Panc1 (cell line): Measurements from ENCODE around the gene TBCD. TPM values are rescaled to one million over a fixed set of nuclear protein-coding genes. Genes with fewer than 3 reads are reported as not detected.

Experiments
- ATAC-seq: fragments of 200-7000 bp; cut with Tn5 transposase; 2 replicates; pipeline ENCODE4 v1.9.1; 2020; ENCODE audit warnings: mild to moderate bottlenecking, moderate library complexity
- BruUV-seq: library from RNA; stranded (reverse); fragments of 400-500 nt; replicated peaks from 2 replicates; lab custom pipeline; 2021; lab: Mats Ljungman, UMichigan
- CTCF ChIA-PET: fragments of 300-600 bp; sonication (Branson Sonifier 250); formaldehyde crosslinking; loops from one replicate; lab custom pipeline; 2022; ENCODE audit warnings: antibody characterized with exemption; lab: Charles Lee
- POLR2A ChIA-PET: fragments of 300-600 bp; sonication (Branson Sonifier 250); formaldehyde crosslinking; loops from one replicate; lab custom pipeline; 2022; ENCODE audit warnings: antibody characterized with exemption; lab: Charles Lee
- DNase-seq: peaks from one replicate; pipeline ENCODE4 v3.0.0-alpha.2; 2010; ENCODE audit warnings: low read depth, low spot score
- H3K27ac ChIP-seq: 2 replicates; pipeline ENCODE4 v1.5.1; 2011; ENCODE audit warnings: mild to moderate bottlenecking, low read length, inconsistent platforms
- H3K27me3 ChIP-seq: fragments of 200-500 bp; sonication (Bioruptor generic); 2 replicates; pipeline ENCODE4 v1.6.0; 2014; ENCODE audit warnings: low read length, inconsistent platforms; ENCODE audit not compliant: control insufficient read depth, insufficient read depth
- H3K36me3 ChIP-seq: fragments of 200-500 bp; sonication (Bioruptor generic); 2 replicates; pipeline ENCODE4 v1.5.1; 2014; ENCODE audit warnings: inconsistent platforms, mild to moderate bottlenecking, low read length, moderate library complexity; ENCODE audit not compliant: control insufficient read depth, insufficient read depth
- H3K4me1 ChIP-seq: 2 replicates; pipeline ENCODE4 v1.5.1; 2011; ENCODE audit warnings: inconsistent platforms, mild to moderate bottlenecking, low read length, moderate library complexity; ENCODE audit not compliant: control insufficient read depth, insufficient read depth
- H3K4me3 ChIP-seq, 2 experiments: 2 replicates each; pipeline ENCODE4 v1.5.1; 2011 to 2012; ENCODE audit warnings: low read depth in 2 of 2, low read length in 2 of 2, mild to moderate bottlenecking in 2 of 2, inconsistent platforms in 1 of 2, moderate library complexity in 1 of 2
- H3K9me3 ChIP-seq: fragments of 200-500 bp; sonication (Bioruptor generic); 2 replicates; pipeline ENCODE4 v1.5.1; 2014; ENCODE audit warnings: low read depth, mild to moderate bottlenecking, inconsistent platforms, low read length, moderate library complexity; ENCODE audit not compliant: control insufficient read depth, insufficient read depth
- POLR2AphosphoS5 ChIP-seq: IDR thresholded peaks from 2 replicates; pipeline ENCODE4 v1.6.1; 2012; ENCODE audit warnings: mild to moderate bottlenecking, low read depth, low read length, moderate library complexity
- SIN3A ChIP-seq: IDR thresholded peaks from 2 replicates; pipeline ENCODE4 v1.6.1; 2012; ENCODE audit warnings: low read depth, mild to moderate bottlenecking, low read length, moderate library complexity, borderline replicate concordance; ENCODE audit not compliant: insufficient read depth
- TCF7L2 ChIP-seq: IDR thresholded peaks from 2 replicates; pipeline ENCODE4 v1.6.1; 2011; ENCODE audit warnings: mild to moderate bottlenecking, low read depth, low read length, inconsistent platforms
- in situ Hi-C: cut with HindIII; loops from 2 replicates; pipeline ENCODE4 v1.10.0; 2016; ENCODE audit warnings: low sequenced_read_pairs, low pct_unique_long_range_greater_than_20kb
- intact Hi-C: fragments of 100-400 bp; cut with micrococcal nuclease; formaldehyde crosslinking; loops from one replicate; pipeline ENCODE4 v1.10.0; 2022; ENCODE audit not compliant: unreplicated experiment
- total RNA-seq: library from RNA; stranded (reverse); gene quantifications from one replicate; pipeline ENCODE4 v1.2.1, GENCODE V29; 2021; ENCODE audit not compliant: unreplicated experiment
- TF ChIP-seq, protein P1 (sequence below): fragments of 450-650 bp; IDR thresholded peaks from 2 replicates; pipeline ENCODE4 v1.5.1; 2017; ENCODE audit warnings: mild to moderate bottlenecking
- TF ChIP-seq, protein P2 (sequence below), 2 experiments: IDR thresholded peaks; 2 replicates each; pipeline ENCODE4 v1.6.1; 2011 to 2012; ENCODE audit warnings: low read depth in 2 of 2, control low read depth in 1 of 2, low read length in 1 of 2, mild to moderate bottlenecking in 1 of 2, moderate library complexity in 1 of 2; ENCODE audit not compliant: insufficient read depth in 1 of 2

The TBCD gene
- total RNA-seq, 1 experiment from 2014 or later = 186 TPM

DNA sequence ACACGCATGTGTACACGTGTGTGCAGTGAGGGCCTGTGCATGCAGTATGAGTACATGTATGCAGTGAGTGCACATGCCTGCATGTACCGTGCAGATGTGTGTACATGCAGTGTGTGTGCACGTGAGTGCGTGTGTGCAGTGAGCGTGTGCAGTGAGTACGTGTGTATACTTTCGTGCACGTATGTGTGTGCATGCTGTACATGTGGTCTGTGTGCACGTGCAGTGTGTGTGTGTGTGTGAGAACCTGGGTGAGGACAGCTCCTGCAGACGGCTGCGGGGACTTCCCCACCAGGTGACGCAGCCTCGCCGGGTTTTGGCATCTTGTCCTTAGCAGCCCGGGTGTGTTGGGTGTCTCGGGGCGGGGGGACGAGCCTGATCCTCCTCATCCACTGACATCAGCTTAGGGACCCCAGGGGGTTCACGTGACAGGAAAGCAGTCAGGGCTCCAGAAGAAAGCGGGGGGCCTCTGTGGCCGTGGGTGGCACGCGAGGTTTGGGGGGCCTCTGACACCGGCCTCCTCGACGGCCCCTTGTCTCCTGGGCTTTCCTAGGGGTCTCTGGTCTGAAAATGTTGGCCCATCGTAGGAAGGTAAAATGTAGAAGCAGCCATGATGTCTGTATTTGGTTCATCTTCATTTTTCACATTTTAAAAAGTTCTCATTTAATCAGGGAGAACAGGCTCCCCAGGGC is 207.5 kb downstream of the TBCD start:
- ChIA-PET POLR2A (no interaction called here), CTCF (no interaction called here)
- DNase-seq (no peak), ATAC-seq (no peak)
- TF ChIP-seq TCF7L2 (no peak), SIN3A (no peak), POLR2AphosphoS5 (no peak)
- TF ChIP-seq, protein P1, sequence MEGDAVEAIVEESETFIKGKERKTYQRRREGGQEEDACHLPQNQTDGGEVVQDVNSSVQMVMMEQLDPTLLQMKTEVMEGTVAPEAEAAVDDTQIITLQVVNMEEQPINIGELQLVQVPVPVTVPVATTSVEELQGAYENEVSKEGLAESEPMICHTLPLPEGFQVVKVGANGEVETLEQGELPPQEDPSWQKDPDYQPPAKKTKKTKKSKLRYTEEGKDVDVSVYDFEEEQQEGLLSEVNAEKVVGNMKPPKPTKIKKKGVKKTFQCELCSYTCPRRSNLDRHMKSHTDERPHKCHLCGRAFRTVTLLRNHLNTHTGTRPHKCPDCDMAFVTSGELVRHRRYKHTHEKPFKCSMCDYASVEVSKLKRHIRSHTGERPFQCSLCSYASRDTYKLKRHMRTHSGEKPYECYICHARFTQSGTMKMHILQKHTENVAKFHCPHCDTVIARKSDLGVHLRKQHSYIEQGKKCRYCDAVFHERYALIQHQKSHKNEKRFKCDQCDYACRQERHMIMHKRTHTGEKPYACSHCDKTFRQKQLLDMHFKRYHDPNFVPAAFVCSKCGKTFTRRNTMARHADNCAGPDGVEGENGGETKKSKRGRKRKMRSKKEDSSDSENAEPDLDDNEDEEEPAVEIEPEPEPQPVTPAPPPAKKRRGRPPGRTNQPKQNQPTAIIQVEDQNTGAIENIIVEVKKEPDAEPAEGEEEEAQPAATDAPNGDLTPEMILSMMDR = no peak
- TF ChIP-seq, protein P2, sequence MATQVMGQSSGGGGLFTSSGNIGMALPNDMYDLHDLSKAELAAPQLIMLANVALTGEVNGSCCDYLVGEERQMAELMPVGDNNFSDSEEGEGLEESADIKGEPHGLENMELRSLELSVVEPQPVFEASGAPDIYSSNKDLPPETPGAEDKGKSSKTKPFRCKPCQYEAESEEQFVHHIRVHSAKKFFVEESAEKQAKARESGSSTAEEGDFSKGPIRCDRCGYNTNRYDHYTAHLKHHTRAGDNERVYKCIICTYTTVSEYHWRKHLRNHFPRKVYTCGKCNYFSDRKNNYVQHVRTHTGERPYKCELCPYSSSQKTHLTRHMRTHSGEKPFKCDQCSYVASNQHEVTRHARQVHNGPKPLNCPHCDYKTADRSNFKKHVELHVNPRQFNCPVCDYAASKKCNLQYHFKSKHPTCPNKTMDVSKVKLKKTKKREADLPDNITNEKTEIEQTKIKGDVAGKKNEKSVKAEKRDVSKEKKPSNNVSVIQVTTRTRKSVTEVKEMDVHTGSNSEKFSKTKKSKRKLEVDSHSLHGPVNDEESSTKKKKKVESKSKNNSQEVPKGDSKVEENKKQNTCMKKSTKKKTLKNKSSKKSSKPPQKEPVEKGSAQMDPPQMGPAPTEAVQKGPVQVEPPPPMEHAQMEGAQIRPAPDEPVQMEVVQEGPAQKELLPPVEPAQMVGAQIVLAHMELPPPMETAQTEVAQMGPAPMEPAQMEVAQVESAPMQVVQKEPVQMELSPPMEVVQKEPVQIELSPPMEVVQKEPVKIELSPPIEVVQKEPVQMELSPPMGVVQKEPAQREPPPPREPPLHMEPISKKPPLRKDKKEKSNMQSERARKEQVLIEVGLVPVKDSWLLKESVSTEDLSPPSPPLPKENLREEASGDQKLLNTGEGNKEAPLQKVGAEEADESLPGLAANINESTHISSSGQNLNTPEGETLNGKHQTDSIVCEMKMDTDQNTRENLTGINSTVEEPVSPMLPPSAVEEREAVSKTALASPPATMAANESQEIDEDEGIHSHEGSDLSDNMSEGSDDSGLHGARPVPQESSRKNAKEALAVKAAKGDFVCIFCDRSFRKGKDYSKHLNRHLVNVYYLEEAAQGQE (IDR thresholded peaks at IDR 0.05; ENCODE audit: insufficient read depth in 1 of 2, low read depth in 2 of 2, low read length in 1 of 2) = no peak
- H3K27ac ChIP-seq = no peak overlapping the region
- no peaks in the 10 kb centered on the region for H3K9me3 ChIP-seq
- intact Hi-C loops (no loop called here), in situ Hi-C loops (no loop called here)
- H3K4me3 ChIP-seq = no peak overlapping the region
- no peaks in the 10 kb centered on the region for H3K36me3 ChIP-seq
- no peaks in the 10 kb centered on the region for H3K4me1 ChIP-seq
- no peaks in the 10 kb centered on the region for H3K27me3 ChIP-seq
- no TSS peak for BruUV-seq

DNA sequence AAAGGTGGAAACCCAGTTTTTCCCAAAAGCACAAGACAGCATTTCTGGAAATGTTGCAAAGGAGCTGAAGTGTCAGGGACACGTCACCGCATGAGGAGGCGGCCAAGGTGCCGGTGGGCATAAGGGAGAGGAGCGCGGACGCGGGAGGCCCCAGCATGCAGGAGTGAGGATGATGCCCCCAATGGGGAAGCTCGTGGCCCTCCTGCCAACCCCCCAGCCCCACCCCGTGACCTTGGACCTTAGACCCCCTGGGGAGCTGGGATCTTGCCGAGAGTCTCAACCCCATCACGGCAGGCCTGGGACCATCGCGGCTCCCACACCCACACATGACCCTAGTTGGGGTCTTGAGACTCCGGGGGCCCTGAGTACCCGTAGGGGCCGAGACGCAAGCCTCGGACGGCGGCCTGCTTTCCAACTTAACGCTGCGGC is 208.1 kb downstream of the TBCD start:
- intact Hi-C loops = no loop called here
- ChIA-PET CTCF (no interaction called here), POLR2A (no interaction called here)
- Histone ChIP-seq H3K36me3 (no peaks in the 10 kb centered on the region), H3K9me3 (no peaks in the 10 kb centered on the region), H3K4me1 (no peaks in the 10 kb centered on the region), H3K27me3 (no peaks in the 10 kb centered on the region), H3K4me3 (no peak overlapping the region), H3K27ac (no peak overlapping the region)
- BruUV-seq = no TSS peak
- DNase-seq (no peak), ATAC-seq (no peak)
- TF ChIP-seq, protein P2 (IDR thresholded peaks at IDR 0.05; ENCODE audit: insufficient read depth in 1 of 2, low read depth in 2 of 2, low read length in 1 of 2) = no peak
- TF ChIP-seq SIN3A (no peak), TCF7L2 (no peak), POLR2AphosphoS5 (no peak)
- TF ChIP-seq, protein P1 = no peak
- in situ Hi-C loops = no loop called here
